Activated gamma-delta T cell (primary cell): Measurements from ENCODE around the gene PRR5L.

Source experiments
- DNase-seq: peaks from one replicate; lab custom pipeline; 2025; lab: John Stamatoyannopoulos, UW

Gene PRR5L

DNA sequence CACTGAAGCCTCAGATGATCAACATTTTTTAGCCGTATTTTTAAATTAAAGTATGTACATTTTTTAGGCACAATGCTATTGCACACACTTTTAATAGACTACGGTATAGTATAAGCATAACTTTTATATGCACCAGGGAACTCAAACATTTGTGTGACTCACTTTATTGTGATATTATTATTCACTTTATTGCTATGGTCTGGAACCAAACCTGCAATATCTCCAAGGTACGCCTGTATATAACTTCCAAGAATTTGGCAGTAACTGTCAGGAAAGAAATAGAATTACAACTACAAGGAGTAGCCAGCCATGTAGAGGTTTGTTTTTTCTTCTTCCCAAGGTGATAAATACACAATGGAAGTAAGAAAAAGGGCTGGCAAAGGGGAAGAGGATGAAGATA, 62.3 kb downstream of the PRR5L start:
- no peak for DNase-seq

DNA sequence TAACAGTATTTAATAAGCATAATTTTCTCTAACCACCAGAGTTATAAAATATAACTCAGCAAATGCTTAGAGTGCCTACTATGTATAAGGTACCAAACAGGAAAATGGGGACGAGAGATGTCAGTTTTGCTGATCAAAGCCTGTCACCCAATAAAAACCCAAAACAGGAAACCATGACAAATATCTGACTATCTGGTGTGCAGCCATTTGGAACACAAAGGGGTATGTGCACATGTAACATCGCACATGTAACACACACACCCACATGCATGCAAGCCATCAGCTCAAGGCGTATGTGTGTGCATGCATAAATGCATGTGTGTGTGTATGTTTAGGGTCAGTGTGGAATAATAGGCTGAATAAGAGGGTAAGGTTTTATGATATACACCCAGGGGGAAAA, 64.2 kb downstream of the PRR5L start:
- DNase-seq, result no peak

DNA sequence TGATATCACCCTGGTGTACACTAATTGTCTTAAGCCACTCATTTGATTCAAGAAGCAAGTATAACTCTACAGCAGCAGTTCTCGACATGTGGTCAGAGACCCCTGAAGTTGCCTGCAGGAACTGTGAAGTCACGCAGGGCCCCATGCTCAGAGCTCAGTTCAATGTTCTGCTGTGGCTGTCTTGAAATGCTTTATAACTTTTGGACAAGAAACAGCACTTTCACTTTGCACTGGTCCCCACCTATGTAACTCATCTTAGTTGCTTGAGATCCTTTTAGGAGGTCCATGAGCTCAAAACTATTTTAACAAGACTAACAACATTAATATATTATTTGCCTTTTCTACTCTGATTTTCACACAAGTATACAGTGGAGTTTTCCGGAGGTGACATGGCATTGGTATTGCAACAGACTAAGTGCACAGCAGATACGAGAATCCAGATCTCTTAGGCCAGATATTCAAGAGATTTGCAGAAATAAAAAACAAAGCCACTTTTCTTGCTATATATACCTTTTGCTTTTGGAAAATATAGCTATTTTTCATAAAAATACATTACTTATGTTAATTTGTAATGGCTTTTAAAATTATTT, 64.8 kb downstream of the PRR5L start:
- DNase-seq, result no peak

DNA sequence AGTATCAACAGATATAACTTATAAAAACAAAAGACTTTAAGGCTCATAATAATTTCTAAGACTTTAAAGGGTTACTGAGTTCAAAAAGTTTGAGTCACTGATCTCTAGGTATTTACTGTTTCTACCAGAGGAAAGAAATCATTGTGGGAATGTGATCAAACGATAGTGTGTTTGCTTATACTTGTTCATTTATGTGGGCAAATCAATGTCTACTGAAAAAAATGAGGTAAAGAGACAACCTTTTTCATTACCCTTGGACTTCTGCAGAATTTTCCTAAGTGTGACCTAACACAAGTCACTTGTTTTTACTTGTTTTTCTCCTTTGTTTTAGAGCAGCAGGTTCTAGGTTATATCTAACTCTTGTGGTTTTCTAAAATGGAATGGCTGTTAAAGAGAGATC, 65.4 kb downstream of the PRR5L start:
- DNase-seq, result no peak

DNA sequence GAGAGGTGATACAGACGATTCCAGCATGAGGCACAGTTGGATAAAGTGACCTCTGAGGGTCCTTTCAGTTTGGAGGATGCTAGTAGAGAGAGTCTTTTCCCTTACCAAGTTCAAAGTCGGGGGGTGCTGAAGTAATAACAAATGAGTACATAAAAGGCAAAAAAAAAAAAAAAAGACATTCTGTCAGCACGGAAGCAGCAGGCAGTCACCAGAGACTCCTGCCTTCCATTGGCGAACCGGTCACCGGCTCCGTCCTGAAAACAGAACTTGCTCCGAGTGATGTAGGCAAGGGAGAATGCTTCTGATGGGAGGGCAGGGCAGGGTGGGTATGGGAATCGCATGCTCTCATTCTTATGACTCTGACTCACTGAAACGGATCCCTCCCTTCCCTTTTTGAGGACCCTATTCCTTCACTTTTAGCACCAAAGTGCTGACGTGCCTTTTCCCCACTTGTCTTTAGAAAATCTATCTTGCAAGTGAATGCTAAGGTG, 65.9 kb downstream of the PRR5L start:
- DNase-seq, result no peak

DNA sequence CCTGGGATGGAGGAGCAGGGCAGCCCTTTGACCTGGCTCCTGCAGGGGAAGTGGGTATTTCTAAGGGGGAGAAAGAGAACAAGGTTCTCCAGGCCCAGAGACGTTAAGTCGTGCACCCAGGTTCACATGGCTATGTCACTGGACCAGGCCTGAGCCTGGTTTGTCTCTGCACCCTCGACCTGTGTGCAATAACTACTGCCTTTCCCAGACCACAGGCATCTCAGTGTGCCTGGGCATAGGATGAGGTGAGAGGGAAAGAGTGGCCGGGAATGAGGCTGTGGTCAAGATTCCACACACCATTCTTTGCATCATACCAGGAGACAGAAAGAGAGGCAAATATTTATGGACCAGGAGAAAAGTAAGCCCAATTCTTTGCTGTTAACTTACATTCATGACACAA, 66.8 kb downstream of the PRR5L start:
- no peak for DNase-seq

DNA sequence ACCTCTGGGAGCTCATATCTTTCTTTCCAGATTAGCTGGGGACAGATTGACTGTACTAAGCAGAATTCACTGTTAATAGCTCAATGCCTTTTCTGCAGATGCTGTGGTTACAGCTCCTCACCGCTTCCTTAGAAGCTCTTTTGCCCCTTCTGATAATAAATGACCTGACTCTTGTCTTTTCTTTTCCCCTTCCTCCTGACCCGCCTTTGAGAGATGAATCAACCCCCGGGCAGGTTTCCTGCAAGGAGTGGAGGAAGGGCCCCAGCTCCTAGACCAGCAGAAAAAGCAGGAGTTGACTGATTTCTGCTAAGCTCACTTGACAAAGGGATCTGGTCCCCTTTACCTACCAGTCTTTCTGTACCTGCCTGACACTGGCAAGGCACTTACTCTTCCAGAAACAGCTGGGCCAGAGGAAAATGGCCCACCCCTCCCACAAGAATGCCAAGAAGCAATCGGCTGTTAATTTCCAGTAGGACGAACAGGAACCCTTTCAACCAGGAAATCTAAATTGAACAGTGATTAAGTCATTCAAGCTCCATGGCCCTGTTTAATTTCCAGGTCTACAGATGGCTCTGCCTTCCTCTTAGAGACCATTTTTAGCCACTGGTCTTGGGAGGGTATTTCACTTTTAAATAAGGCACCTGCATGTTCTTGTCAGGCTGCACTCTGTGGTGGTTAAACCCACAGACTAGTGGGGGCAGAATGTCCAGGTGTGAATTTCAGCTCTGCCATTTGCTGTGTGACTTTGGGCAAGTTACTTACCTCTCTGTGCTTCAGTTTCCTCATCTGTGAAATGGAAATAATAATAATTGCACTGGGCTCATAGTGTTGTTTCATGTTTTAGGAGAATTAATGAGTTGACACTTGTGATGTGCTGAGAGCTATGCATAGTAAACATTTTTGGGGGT, 67.5 kb downstream of the PRR5L start:
- no peak for DNase-seq

DNA sequence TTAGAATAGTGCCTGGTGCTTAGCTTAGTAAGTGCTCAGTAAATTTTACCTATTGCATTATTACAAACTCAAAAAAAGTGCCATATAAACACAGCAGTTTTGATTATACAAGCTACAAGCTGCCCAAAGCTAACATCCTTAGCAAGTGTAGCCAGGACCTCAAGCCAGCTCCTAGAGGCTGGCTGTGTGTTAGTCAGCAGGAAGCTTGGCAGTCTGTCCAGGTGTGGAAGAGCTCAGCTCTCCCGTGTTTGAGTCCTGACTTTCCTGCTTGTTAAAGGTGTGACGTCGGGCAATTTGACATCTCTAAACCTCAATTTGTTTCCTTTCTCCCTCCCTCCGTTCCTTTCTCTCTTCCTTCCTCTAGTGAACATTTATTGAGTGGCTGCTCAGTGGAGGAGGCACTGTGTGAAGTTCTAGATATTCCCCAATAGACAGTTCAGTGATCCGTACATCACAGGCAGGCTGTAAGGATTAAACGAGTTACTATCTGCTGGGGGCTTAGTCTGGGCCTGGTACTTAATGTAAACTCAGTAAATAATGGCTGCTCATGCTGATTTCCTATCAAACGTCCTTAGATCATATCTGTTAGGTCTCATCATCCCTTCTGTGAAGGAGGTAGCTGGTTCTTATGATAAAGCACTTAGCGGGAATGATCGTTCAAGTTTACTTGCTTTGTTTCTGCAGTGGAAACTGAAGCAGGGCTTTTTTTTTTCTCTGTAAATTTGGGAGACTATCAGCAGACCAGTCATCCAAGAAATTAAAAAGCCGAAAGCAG, 68.7 kb downstream of the PRR5L start:
- no peak for DNase-seq

DNA sequence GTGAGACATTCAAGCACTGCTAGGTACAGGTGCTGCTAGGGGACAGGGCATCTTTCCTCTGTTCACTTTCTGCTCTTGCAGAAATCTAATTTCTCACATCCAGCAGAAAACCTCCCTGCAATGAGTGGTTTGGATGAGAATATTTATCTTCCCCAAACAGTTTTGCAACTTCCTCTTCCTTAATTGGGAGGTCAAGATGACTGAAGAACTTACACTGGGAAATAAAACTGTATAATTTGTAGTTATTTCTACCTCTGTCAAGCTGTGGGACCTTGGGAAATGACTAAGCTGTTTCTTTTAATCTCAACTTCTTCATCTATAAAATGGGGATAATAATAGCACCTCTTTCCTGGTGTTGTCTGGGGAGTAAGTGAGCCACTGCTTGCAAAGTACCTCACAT, 69.8 kb downstream of the PRR5L start:
- DNase-seq, result no peak

DNA sequence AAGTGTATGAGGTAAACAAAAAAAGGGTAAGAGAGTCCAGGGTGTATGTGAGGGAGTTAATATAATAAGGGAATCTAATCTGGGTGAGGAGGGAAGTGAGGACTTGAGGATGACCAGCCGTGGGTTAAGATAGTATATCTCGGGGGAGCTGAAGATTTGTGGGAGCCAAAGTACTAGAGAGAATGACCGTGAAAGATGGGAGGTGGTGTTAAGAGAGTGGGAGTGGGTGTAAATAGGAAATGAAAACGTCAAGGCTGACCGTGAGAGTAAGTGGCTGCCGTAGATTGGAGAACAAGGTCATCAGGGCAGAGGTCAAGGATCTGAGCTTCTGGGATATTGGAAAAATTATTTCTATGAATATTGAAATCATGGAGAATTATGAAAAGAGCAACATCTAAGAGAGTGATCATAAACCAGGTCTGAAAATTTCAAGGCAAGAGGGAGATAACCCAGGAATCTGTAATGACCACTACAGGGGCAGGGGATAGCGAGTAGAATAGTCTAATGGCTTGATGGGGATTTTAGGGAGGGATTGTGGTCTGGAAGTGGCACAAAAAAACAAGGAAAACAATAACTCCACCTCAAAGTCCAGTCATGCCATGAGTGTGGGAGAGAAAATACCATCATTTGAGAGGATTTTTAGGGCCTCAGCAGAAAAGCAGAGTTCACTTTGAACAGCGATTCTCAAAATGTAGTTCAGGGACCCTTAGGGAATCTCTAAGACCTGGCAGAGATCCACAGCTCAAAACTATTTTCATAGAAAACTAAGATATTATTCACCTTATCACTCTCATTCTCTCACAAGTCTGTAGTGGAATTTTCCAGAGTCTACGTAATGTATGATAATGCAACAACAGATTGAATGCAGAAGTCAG, 72.0 kb downstream of the PRR5L start:
- no peak for DNase-seq

DNA sequence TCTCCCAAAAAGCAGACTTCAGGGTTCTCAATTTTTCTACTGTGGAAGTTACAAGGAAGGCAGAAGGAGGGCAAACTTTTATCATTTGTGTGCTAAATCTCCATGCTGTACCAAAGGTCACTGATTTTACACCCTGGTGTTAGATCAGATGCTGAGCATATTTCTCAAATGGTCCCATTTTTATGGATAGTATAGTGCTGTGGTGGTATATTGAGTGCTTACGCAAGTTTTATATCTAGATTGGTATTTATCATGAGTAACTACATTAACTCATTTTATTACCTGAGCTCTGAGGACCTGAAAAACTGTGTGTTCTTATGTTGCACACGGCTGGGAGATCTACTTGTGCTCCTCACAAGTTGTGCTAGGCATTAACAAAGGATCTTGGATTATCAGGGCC, 75.1 kb downstream of the PRR5L start:
- DNase-seq, result no peak

DNA sequence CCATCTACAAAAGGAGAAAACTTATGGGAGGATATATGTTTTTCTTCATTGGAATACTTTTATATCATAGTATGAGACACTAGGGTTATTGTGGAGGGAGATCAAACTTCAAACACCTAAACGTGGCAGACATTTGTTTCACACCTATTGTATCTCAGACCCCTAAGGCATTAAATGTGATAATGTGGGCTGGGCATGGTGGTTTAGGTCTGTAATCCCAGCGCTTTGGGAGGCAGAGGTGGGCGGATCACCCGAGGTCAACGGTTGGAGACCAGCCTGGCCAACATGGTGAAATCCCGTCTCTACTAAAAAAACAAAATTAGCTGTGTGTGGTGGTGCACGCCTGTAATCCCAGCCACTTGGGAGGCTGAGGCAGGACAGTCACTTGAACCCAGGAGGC, 75.5 kb downstream of the PRR5L start:
- no peak for DNase-seq

DNA sequence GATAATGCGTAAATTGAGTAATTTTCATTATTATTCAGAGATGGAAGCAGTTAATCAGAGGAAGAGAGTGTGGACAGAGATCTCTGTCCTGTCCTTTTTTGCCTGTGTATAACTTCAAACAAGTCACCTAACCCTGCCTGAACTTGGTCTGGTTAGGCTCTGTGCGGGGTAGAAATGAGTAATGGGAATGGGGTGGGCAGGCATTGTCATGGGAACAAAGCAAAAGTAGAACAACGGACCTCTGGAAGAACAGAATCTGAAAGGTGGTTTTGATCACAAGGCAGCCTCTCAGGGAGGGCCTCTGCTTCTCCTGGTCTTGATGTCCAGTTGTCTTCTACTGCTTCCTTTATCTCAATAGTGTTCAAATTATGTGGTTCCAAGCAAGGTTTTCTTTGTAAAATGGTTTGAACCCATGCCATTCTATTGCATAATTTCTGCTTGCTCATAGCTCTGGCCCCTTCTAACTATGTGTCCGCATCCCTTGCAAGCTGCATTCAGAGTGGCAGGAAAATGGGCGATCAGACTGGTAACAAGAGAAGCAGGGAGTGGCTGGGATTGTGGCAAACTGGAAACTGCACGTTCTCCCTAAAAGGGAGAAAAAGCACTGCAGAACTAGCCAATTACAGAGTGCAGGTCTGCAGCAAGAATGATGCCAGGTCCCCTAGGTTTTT, 76.1 kb downstream of the PRR5L start:
- DNase-seq, result no peak

DNA sequence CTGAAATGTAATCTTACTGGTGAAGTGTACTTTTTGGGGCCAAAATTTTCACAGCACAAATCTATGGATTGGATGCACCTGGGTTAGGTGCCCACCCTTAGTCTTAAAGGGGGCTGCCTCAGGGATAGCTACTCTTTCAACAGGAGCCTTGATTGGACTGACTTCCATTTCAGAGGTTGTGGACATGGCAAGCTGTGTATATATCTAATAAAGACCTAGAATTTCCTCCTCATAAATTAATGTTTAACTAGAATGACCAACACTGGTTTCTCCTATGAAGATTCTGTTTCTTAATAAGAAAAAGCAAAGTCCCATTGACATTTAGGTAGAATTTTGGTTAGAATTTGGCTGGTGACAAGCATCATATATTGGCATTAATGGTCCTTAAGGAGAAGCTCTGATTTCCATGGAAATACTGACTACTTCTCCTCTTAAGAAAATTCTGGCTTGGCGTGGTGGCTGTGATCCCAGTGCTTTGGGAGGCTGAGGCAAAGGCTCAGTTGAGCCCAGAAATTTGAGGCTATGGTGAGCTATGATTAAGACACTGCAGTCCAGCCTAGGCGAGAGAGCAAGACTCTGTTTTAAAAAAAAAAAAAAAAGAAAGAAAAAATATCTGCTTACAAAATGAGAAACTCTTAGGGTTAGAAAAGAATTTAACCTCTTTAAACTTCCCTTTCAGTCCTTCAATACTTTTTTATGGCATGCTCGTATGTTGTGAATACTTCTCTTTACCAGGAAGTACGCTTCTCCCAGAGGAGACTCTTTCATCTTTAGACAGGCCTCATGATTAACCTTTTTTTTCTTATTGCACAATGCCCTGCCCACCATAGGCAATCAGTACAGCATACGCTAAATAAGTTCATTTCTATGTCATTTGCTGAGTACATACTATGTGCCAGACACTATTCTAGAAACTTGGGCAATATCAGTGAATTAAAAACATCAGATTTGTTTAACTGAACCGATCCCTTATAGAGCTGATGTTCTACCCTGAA, 77.2 kb downstream of the PRR5L start:
- no peak for DNase-seq

DNA sequence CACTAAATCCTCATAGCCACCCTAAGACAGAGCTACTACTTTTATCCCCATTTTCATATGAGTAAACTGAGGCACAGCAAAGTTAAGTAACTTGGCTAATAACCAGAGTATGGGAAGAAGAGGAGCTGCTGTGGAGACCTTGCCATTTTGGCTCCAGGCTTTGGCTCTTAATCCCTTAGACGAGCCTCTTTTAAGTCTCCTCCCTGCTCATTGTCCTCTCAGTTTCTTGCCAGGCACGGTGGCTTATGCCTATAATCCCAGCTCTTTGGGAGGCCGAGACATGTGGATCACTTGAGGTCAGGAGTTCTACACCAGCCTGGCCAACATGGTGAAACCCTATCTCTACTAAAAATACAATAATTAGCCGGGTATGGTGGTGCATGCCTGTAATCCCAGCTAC, 78.6 kb downstream of the PRR5L start:
- DNase-seq, result no peak

DNA sequence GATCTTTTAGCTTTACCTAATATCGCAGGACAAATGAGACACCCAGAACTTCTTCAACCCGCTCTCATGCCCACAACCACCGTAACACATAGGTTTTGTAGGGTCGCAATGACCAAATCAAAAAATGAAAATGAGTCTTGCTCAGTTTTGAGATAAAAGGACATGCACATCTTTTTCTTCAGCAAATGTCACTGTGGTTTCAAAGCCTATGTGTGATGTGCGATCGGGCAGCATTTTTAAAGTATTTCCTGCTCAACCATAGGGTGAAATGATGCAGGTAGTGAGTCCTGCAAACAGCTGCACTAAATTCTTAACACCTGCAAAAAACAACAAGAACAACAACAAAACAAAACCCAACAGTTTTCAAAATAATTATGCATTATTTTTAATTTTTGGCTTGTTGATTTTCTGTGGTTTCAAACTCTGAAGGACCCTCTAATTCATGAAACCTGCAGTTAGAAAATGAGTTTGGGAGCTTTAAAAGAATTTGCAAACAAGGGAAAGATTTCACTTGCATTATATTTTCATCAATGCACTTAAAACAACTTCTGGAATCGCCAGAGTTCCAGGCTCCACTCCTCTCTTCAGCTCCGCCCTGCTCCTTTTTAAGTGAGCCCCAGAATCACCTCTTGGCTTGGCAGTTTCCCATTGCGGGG, 79.4 kb downstream of the PRR5L start:
- DNase-seq, result no peak

DNA sequence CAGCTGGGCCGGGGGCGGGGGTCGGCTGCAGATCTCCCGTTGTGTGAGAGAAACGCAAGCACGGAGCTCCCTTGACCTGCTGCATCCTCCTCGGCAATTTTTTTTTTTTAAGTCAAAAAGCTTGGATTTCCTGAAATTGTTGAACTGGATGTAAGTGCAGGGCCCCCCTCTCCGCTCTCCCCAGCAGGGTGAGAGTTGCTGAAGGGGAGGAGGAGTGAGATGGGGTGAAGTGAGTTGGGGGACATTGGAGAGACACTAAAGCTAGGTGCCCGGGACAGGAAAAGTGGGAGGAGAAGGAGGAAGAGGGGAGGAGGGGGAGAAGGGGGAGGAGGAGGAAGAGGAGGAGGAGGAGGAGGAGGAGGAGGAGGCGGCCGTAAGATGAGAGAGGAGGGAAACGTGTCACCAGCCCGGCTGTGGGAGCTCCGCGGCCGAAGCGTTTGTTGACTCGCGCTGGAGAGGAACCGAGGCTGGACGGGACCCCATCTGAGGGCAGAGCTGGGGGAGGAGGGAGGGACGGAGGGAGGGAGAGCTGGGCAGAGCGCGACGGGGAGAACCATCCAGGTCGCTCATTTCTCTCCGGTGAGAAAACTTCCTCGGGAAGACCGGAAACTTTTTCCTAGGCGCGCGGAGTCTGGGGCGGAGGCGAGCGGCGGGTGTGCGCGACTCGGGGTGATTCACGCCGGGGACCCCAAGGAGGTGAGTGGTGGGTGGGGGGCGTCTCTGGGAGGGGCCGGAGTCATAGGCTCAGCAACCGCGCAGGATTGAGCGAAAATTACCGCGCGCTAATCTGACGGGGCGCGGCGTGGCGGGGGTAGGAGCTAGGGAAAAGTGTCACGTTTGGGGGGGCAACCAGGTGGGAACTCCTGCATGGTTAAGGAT, 80.2 kb downstream of the PRR5L start:
- no peak for DNase-seq
